Bone marrow (tissue), 2 donors: ENCODE data around the gene ARHGAP15.

Experiments
- DNase-seq, 2 donors: peaks; one replicate each; lab custom pipeline; 2025; lab: John Stamatoyannopoulos, UW

ARHGAP15 gene

GRCh38 chr2:143688815-143689214, 559.6 kb downstream of the ARHGAP15 start:
- DNase-seq: no peak

GRCh38 chr2:143689541-143689940, 560.3 kb downstream of the ARHGAP15 start:
- DNase-seq: no peak

GRCh38 chr2:143690235-143690634, 561.0 kb downstream of the ARHGAP15 start:
- no peak for DNase-seq

GRCh38 chr2:143691121-143691520, 561.9 kb downstream of the ARHGAP15 start:
- no peak for DNase-seq

GRCh38 chr2:143692162-143692561, 562.9 kb downstream of the ARHGAP15 start:
- no peak for DNase-seq

- no peak for DNase-seq
These were observed 563.7 kb downstream of the ARHGAP15 start for GRCh38 chr2:143692967-143693366.

GRCh38 chr2:143694335-143694734, 565.1 kb downstream of the ARHGAP15 start:
- DNase-seq: no peak

GRCh38 chr2:143696651-143697050, 567.4 kb downstream of the ARHGAP15 start:
- DNase-seq: no peak

GRCh38 chr2:143697744-143698143, 568.5 kb downstream of the ARHGAP15 start:
- no peak for DNase-seq

- no peak for DNase-seq
These were observed 569.1 kb downstream of the ARHGAP15 start for GRCh38 chr2:143698352-143698751.

GRCh38 chr2:143698888-143699570, 569.8 kb downstream of the ARHGAP15 start:
- DNase-seq: no peak

- DNase-seq: no peak
These were observed 571.6 kb downstream of the ARHGAP15 start for GRCh38 chr2:143700865-143701264.

- no peak for DNase-seq
These were observed 572.6 kb downstream of the ARHGAP15 start for GRCh38 chr2:143701785-143702184.

GRCh38 chr2:143702931-143703330, 573.7 kb downstream of the ARHGAP15 start:
- no peak for DNase-seq

- no peak for DNase-seq
These were observed 575.4 kb downstream of the ARHGAP15 start for GRCh38 chr2:143704451-143705106.

GRCh38 chr2:143705108-143705707, 576.0 kb downstream of the ARHGAP15 start:
- peak in 1 of 2 donors; percentile 15 for DNase-seq

GRCh38 chr2:143706354-143706753, 577.1 kb downstream of the ARHGAP15 start:
- DNase-seq: no peak

GRCh38 chr2:143708682-143709081, 579.5 kb downstream of the ARHGAP15 start:
- no peak for DNase-seq

GRCh38 chr2:143710196-143710595, 581.0 kb downstream of the ARHGAP15 start:
- DNase-seq: no peak

- DNase-seq: no peak
These were observed 581.7 kb downstream of the ARHGAP15 start for GRCh38 chr2:143710879-143711278.

- no peak for DNase-seq
These were observed 587.3 kb downstream of the ARHGAP15 start for GRCh38 chr2:143716522-143716921.

GRCh38 chr2:143717053-143717452, 587.8 kb downstream of the ARHGAP15 start:
- no peak for DNase-seq

- DNase-seq: no peak
These were observed 588.4 kb downstream of the ARHGAP15 start for GRCh38 chr2:143717536-143718168.
